HG03520 (cell line): Measurements from ENCODE around the gene PTPA.
"Not testable (repeated sequence)": the region's sequence is repeated elsewhere in the genome, so short reads cannot be mapped to it uniquely, and the experiment has no call there.

Source experiments
- ATAC-seq: cut with Tn5 transposase; IDR thresholded peaks from one replicate; pipeline ENCODE4 v1.9.1; 2021; ENCODE audit warnings: mild to moderate bottlenecking, moderate library complexity; ENCODE audit not compliant: unreplicated experiment

The PTPA gene

GRCh38 chr9:129108805-129109536 is 2.2 kb upstream of the PTPA start:
- no peak for ATAC-seq

GRCh38 chr9:129109537-129109903 is 1.7 kb upstream of the PTPA start:
- no peak for ATAC-seq

GRCh38 chr9:129109952-129110739 is 1.1 kb upstream of the PTPA start:
- no peak for ATAC-seq

- no peak for ATAC-seq
Measured at GRCh38 chr9:129111528-129112151, 425 bp downstream of the PTPA start.

GRCh38 chr9:129112526-129112925 is 1.3 kb downstream of the PTPA start:
- ATAC-seq = not testable (repeated sequence)

GRCh38 chr9:129113645-129114304 is 2.6 kb downstream of the PTPA start:
- no peak for ATAC-seq

- ATAC-seq = no peak
Measured at GRCh38 chr9:129118799-129119198, 7.6 kb downstream of the PTPA start.

GRCh38 chr9:129121483-129121882 is 10.3 kb downstream of the PTPA start:
- ATAC-seq = no peak

- ATAC-seq = no peak
Measured at GRCh38 chr9:129122133-129122532, 10.9 kb downstream of the PTPA start.

GRCh38 chr9:129122976-129123375 is 11.8 kb downstream of the PTPA start:
- not testable (repeated sequence) for ATAC-seq

GRCh38 chr9:129124506-129125069 is 13.4 kb downstream of the PTPA start:
- ATAC-seq = no peak

GRCh38 chr9:129125478-129125877 is 14.3 kb downstream of the PTPA start:
- ATAC-seq = no peak

- no peak for ATAC-seq
Measured at GRCh38 chr9:129126749-129127618, 15.8 kb downstream of the PTPA start.

GRCh38 chr9:129128689-129129088 is 17.5 kb downstream of the PTPA start:
- no peak for ATAC-seq

- ATAC-seq = not testable (repeated sequence)
Measured at GRCh38 chr9:129130271-129130670, 19.1 kb downstream of the PTPA start.

GRCh38 chr9:129130791-129131190 is 19.6 kb downstream of the PTPA start:
- no peak for ATAC-seq

GRCh38 chr9:129131300-129132145 is 20.3 kb downstream of the PTPA start:
- ATAC-seq = no peak

- ATAC-seq = no peak
Measured at GRCh38 chr9:129133082-129133481, 21.9 kb downstream of the PTPA start.

GRCh38 chr9:129135476-129135875 is 24.3 kb downstream of the PTPA start:
- ATAC-seq = no peak
